ENCODE results near the gene SGMS1.

SGMS1 gene

GRCh38 chr10:50641626-50642025 lies 17.9 kb upstream of the SGMS1 start:
- DNase-seq: no peak
- in situ Hi-C loops (cut with HindIII; ENCODE audit: low pct_ligation_motif_present, low pct_unique_long_range_greater_than_20kb, low sequenced_read_pairs): no loop called here

- in situ Hi-C loops (cut with HindIII; ENCODE audit: low pct_ligation_motif_present, low pct_unique_long_range_greater_than_20kb, low sequenced_read_pairs): no loop called here
These were observed 16.5 kb upstream of the SGMS1 start for GRCh38 chr10:50640238-50640637.

GRCh38 chr10:50636618-50637579 lies 13.1 kb upstream of the SGMS1 start:
- in situ Hi-C loops (cut with HindIII; ENCODE audit: low pct_ligation_motif_present, low pct_unique_long_range_greater_than_20kb, low sequenced_read_pairs): no loop called here
- DNase-seq: no peak

More at GRCh38 chr10:50640238-50640637, 16.5 kb upstream of the SGMS1 start:
- no peak for DNase-seq

- in situ Hi-C loops (cut with HindIII; ENCODE audit: low pct_ligation_motif_present, low pct_unique_long_range_greater_than_20kb, low sequenced_read_pairs): no loop called here
- no peak for DNase-seq
These were observed 11.5 kb upstream of the SGMS1 start for GRCh38 chr10:50635286-50635685.

DNA sequence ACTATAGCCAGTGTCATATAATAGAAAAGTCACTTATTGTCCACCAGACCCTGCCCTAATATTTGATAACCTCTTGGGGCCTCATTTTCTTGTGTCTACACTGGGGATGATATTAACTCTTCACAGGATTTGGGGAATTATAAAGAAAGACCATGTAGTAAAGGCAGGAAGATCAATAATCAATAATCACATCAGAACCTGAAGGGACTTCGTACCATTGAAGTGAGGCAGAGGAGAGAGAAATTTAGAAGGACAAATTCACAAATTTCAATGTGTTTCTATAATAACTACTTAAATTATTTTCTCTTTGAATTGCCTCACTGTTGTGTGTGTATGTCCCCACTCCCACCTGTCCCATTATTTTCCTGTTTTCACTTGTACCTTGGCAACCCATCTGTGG lies 10.7 kb upstream of the SGMS1 start:
- in situ Hi-C loops (cut with HindIII; ENCODE audit: low pct_ligation_motif_present, low pct_unique_long_range_greater_than_20kb, low sequenced_read_pairs): no loop called here

DNA sequence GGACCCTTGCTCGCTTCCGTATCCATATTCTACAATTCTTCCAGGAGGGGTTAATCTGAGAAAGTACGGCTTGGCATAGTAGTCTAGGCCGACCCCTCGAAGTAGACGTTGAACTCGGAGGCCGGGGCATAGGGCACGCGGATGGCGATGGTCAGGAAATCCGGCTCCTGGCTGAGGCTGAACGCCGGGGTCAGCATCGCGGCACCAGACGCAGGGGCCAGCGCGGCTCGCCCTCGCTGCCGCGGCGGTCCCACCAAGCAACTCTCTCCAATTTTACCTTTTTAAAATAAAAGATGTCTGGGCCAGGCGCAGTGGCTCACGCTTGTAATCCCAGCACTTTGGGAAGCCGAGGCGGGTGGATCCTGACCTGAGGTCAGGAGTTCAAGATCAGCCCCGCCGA lies 7.3 kb upstream of the SGMS1 start:
- DNase-seq: no peak
- in situ Hi-C loops (cut with HindIII; ENCODE audit: low pct_ligation_motif_present, low pct_unique_long_range_greater_than_20kb, low sequenced_read_pairs): no loop called here

More for the DNA sequence above, 10.7 kb upstream of the SGMS1 start:
- no peak for DNase-seq

- DNase-seq: no peak
- in situ Hi-C loops (cut with HindIII; ENCODE audit: low pct_ligation_motif_present, low pct_unique_long_range_greater_than_20kb, low sequenced_read_pairs): no loop called here
These were observed 5.9 kb upstream of the SGMS1 start for GRCh38 chr10:50629495-50630122.

DNA sequence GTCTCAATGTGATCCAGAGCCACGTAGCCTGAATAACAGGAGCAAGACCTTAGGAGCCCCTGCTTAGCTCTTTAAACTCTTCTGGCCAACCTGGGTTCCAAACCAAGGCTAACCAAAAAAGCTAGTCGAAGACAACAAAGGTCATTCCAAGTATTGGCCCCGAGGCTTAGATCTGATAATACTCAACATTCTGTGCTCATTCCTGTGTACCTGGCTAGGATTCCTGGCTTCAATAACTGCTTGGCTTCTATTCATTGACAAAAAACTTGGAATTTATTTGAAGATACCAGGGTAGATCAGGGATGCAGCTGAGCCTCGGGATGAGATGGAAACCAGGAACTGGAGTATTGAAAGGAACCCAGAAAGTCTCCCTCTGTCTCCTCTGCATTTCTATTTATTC lies 4.1 kb upstream of the SGMS1 start:
- in situ Hi-C loops (cut with HindIII; ENCODE audit: low pct_ligation_motif_present, low pct_unique_long_range_greater_than_20kb, low sequenced_read_pairs): no loop called here
- DNase-seq: no peak

GRCh38 chr10:50627443-50627842 lies 3.7 kb upstream of the SGMS1 start:
- no peak for DNase-seq
- in situ Hi-C loops (cut with HindIII; ENCODE audit: low pct_ligation_motif_present, low pct_unique_long_range_greater_than_20kb, low sequenced_read_pairs): no loop called here

DNA sequence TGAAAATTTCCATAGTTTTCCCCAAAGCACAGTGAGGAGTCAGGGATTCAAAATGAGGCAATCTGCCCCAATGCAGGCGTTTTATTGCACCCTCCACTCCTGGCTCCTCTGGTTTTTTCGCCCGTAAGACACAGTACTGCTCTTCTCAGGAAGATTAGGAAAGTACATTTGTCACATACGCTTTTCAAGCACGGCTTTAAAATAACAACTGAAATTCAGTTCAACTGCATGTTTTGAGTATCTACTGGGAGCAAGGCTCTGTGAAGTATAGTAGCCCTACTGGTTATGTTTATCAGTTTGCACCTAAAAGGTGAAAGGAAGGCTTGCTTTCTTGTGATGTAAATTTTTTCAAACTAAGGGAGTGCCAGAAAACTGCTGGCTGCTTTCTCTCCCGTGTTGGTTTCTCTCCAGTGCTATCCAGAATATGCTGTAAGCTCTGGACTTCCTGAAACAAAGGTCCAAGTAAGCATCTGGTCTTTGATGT lies 1.9 kb upstream of the SGMS1 start:
- peak; percentile 19 for DNase-seq
- in situ Hi-C loops (cut with HindIII; ENCODE audit: low pct_ligation_motif_present, low pct_unique_long_range_greater_than_20kb, low sequenced_read_pairs): no loop called here

DNA sequence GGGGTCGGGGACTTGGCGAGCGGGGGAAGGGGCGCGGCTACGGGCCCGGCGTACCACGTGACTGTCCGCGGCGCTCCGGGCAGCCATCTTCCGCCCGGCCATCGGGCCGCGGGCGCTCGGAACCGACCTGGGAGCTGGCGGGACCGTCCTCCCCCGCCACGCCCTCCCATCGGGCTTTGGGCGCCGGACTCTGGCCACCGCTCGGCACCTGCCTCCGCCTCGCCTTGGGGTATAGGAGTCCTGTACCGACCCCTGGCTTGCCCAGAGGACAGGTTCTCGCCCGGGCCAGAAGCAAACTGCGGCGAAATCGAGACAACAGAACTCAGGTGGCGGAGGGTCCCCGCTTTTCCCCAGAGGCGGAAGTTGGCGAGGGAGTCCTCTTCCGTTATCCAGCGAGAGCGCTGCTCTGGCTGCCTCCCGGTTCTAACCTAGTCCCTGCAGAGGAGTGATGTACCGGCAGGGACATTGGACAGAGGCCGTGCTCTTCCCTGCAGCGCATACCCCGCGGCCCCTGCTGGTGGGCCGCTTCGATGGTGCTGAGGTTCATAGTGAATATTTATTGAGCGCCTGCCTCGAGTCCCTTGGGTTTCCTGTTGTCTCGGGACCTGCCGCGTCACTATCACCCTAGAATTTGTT lies 1.2 kb upstream of the SGMS1 start:
- in situ Hi-C loops (cut with HindIII; ENCODE audit: low pct_ligation_motif_present, low pct_unique_long_range_greater_than_20kb, low sequenced_read_pairs): no loop called here
- peak; percentile 85 for DNase-seq

GRCh38 chr10:50624413-50624865 lies 683 bp upstream of the SGMS1 start:
- in situ Hi-C loops (cut with HindIII; ENCODE audit: low pct_ligation_motif_present, low pct_unique_long_range_greater_than_20kb, low sequenced_read_pairs): no loop called here
- DNase-seq: peak; percentile 97

DNA sequence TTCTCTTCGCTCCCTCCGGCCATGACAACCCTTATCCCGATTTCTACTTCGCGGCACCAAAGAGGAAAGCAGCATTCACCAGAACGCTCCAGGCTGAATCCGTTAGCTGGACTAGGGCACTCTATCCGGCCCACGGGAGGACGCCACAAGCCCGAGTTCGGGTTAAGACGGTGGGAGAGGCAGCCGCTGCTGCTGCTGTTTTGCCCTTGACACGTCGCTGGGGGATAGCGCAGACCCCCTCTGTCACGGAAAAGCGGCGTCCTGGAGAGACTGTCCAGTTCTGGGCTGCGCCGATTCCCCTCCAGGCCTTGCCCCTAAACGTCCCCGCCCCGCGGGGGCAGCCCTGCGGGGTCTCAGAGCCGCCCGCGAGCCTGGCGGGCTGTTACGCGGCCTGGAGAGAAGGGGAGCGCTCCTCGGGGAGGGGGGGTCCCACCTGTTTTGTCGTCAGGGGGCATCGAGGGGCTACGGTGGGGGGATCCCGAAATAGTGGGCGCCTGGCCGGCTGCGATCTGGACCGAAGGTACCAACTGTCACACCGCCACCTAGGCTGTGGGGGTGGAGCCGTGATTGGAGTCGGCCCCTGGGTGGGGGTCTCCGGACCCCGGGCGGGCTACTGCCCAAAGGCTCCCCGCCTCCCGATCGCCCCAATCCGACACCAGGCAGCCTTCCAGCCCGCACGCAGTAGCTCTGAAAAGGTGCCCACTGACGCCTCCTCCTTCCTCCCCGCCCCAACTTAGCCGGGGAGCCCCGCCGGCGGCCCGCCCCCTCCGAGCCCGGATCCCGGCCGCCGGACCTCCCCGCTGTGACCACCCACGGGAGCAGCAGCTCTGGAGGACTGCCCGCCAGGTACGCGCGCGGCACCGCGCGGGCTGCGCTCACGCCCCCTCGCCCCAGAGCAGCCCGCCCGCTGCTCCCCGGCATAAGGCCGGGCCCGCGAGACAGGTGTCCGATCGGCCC lies 772 bp downstream of the SGMS1 start:
- DNase-seq: peak; percentile 56
- in situ Hi-C loops (cut with HindIII; ENCODE audit: low pct_ligation_motif_present, low pct_unique_long_range_greater_than_20kb, low sequenced_read_pairs): no loop called here

DNA sequence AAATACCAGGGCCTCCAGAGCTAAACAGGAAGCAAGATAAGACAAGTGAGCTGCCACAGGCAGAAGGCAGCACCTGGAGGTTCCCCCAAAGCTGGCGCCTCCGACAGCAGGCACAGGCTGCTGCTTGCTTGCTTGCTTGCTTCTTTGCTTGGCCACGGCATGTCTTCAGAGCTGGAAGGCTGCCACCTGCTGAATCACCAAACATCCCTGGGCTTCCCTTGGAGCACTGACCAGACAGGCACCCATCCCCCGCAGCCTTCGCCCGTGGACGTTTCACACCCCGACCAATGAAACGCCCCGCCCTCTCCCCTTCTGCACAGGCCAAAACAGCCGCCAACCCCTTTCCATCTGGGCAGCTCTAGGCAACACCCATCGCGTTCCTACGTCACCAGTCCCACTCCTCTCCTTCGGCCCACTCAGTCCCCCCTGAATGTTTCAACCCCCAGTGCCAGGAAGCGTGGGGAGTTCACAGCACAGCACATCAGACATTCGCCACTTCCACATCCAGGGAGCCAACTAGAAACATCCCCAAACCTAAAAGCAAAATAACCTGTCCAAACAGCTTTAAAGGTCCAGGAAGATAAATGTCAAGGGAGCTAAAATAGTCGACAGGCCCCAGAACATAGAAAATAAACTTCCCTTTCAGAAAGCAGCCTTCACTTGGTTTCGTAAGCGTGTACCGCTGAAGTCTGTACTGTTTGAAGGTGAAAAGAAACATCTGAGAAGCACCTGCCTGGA lies 1.6 kb downstream of the SGMS1 start:
- peak; percentile 96 for DNase-seq
- in situ Hi-C loops (cut with HindIII; ENCODE audit: low pct_ligation_motif_present, low pct_unique_long_range_greater_than_20kb, low sequenced_read_pairs): no loop called here

DNA sequence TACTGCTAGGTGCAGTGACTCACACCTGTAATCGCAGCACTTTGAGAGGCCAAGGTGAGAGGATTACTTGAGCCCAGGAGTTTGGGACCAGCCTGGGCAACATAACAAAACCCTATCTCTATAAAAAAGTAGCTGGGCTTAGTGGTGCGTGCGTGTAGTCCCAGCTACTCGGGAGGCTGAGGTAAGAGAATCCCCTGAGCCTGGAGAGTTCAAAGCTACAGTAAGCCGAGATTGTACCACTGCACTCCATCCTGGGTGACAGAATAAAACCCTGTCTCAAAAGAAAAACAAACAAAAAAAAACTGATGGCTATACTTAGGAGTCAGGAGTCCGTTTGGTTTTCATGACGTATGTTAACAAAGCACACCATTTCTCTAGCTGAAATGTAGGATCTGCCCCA lies 2.9 kb downstream of the SGMS1 start:
- in situ Hi-C loops (cut with HindIII; ENCODE audit: low pct_ligation_motif_present, low pct_unique_long_range_greater_than_20kb, low sequenced_read_pairs): no loop called here
- no peak for DNase-seq

- in situ Hi-C loops (cut with HindIII; ENCODE audit: low pct_ligation_motif_present, low pct_unique_long_range_greater_than_20kb, low sequenced_read_pairs): no loop called here
- no peak for DNase-seq
These were observed 3.9 kb downstream of the SGMS1 start for GRCh38 chr10:50619882-50620281.

- no peak for DNase-seq
- in situ Hi-C loops (cut with HindIII; ENCODE audit: low pct_ligation_motif_present, low pct_unique_long_range_greater_than_20kb, low sequenced_read_pairs): no loop called here
These were observed 4.6 kb downstream of the SGMS1 start for GRCh38 chr10:50619166-50619565.

GRCh38 chr10:50618624-50619023 lies 5.1 kb downstream of the SGMS1 start:
- in situ Hi-C loops (cut with HindIII; ENCODE audit: low pct_ligation_motif_present, low pct_unique_long_range_greater_than_20kb, low sequenced_read_pairs): no loop called here
- DNase-seq: no peak

Data from ACHN (cell line).